HTERT RPE-1 (cell line): ENCODE measurements around the gene ATG2A.

ENCODE experiments used
- in situ Hi-C: fragments of 300-500 bp; cut with MboI; formaldehyde crosslinking; loops from 4 replicates; pipeline ENCODE4 v1.14.3; 2020; ENCODE audit warnings: low sequenced_read_pairs

ATG2A gene

DNA sequence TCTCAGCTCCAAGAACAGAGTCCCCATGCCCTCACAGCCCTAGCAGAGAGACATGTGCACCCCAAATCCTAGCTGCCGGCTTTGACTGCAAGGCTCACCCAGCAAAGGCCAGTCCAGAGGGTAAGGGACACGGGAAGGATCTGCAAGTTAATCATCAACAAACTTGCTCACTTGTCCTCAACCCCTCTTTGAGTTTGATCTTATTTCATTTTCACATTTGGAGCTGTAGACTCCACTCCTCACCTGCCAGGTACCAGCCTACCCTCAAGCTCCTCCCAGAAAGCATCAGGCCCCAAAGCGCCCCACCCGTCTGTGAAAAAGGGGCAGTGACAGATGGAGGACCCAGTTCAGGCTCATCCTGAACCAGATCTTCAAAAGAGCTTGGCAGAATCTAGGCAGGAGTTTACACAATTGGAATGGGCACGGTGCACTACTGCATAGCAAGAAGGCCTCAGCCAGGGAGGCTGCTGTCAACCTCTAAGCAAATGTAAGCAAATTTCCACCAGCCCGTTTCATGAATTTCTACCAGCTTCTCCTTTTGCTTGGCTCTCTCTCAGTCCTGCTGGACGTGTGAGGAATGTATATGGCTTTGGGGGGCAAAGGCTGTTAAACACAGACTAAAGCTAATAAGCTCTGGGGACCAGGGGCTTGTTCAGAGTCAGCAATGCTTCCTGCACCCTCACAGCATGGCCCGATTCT, 44.1 kb downstream of the ATG2A start:
- in situ Hi-C loops = no loop called here

DNA sequence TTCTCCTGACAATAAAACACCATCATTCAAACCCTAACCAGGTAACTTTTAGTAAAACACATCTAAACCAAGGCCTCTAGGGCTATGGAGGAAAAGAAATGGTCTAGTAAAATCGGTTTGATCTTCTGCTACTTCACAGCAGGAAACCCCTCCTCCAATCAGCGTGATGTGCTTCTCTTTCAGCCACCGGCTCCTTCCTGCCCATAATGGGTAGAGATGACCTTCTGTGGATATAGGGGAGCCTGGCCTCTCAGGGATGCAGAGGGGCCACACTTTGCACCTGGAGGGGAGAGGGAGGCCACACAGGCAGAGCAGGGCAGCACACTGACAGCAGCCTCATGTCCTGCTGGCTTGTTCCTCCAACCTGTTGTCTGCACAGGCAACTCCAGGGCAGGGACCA, 45.5 kb downstream of the ATG2A start:
- in situ Hi-C loops = no loop called here

DNA sequence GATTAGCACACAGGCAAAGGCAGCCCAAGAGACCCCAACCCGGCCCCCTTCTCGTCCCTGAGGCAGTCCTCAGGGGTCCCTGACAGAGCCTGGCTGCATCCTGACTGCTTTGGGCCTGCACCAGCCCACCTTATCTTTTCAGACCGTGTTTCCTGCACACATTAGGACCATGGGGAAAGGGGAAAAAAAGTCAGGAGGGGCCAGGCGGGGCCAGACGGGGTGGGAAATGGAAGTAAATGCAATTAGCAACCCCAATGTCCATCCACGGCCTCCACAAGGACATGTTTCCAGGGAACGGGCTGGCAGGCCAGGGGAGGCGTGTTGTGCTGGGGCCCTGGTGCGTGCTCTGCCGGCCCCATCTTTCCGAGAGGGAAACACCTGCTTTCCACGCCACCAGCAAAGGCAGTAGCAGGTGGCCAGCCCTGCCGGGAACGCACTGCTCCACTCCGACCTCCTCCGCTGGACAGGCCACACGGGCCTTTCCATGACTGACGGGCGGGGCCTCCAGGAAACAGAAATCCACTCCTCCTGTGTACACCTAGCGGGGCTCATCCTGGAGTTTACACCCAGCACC, 46.0 kb downstream of the ATG2A start:
- in situ Hi-C loops = no loop called here

DNA sequence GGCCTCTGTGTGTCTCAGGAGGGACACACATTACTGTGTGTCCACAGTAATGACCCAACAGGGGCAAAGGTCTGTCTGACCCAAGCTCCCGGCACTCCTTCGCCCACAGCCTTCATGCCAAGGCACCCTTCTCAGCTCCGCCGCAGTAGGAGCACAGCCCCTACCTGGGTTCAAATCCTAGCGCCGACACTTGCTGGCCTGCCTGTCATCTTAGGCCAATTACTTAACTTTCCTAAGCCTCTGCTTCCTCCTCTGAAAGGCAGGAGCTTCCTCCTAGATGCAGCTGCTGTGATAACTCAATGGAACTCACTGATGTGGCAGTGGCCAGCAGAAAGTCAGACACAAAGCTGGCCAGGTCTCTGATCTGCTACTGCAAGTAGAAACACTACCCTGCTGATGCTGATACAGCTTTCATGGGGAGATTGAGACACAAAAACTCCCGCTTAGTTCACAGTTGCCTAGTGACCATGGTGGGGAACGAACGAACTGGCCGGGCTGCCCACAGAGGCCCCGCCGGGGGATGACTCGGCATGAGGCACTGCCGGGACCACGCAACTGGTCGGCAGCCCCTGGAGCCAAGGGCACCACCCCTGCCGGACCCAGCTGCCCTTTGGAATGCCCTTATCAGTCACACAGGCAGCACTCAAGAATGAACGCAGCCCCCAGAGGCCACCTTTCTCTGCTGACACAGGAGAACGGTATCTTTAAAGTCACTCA, 46.7 kb downstream of the ATG2A start:
- in situ Hi-C loops = no loop called here

DNA sequence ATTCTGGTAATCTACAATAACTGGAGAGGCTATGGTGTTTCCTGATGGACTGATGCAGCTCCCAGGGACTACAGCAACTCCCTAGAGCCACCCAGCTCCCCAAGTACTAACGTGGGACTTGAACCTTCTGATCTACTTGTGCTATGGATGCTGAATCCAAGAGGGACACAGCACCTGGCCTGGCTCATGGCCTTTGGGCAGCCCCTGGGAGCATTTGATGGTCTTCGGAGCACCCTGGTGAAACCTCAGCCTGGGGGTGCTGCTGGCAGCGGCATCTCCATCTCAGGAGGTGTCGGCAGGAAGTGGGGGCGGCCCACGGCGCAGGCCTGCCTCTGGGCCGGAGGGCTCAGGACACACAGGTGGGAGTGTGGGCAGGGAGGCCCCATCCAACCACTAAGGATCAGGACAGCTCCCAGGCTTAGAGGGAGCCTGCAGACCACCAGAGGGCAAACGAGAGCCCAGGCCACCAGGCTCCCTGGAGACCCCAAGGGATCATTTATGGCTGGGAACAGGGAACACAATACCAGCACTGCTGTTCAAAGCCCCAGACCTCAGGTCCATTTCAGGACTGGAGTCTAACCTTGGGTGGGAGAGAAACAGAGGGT, 47.3 kb downstream of the ATG2A start:
- in situ Hi-C loops = no loop called here

DNA sequence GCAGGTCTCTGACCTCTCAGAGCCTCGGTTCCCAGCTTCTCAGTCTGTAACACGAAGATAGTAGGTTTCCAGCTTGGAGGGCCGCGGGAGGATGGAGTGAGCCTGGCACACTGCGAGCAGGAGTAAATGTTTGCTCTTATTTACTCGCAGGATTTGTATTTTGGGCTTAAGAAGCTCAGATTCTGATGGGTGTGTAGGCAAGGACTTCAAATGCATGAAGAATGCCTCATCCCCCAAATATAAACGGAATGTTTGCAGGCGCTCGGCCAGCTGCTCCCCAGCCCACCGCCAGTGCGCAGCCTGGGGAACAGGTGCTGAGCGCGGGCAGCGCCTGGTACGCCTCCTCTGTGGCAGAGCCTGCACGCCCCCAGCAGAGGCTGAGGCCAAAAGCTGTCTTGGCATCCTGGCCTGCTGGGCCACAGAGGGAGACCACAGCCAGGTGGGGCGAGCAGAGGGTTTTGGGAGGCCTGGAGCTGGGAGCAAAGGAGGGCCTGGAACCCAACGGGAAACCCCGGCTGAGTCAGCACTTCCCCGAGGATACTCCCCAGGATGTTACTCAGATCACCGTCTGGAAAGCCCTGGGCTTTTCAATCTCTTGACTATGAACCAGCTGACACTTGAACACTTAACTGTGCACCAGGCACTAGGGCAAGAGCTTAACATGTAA, 48.0 kb downstream of the ATG2A start:
- in situ Hi-C loops = no loop called here

DNA sequence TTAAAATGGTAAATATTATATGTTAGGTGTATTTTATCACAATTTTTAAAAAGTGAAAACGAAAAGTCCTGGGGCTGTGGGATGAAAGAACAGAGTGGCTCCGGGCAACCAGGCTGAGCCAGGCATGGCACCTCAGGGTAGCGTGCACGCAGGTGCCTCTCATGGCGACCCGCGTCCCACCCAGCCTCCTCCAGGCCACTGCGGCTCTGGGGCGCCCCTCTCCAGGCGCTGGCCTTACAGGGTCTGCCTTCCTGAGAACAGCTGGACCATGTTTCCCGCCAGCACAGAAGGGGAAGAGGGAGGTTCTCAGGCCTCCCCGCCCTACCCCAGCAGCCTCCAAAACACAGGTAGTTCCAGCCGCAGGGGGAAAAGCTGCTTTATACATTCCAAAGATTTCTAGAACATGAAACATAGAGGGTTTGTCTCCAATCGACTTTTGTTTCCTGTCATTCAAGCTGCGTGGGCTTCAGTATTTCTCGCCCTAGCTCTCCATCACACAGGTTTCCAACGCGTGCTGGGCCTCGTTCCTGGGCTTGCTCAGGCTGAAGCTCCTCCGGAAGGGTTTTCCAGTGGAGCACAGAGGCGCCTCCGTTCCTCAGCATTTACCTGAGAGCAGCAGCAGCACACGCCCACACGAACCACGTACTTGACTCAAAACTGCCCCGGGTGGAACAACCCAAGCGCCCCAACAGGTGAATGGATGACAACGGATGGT, 49.1 kb downstream of the ATG2A start:
- in situ Hi-C loops = no loop called here

DNA sequence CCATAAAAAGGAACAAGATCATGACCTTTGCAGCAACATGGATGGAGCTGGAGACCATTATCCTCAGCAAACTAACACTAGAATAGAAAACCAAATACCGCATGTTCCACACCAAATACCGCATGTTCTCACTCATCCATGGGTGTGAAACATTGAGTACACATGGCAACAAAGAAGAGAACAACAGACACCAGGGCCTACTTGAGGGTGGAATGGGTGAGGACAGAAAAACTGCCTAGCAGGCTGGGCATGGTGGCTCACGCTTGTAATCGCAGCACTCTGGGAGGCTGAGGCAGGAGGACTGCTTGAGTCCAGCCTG, 50.9 kb downstream of the ATG2A start:
- in situ Hi-C loops = no loop called here

DNA sequence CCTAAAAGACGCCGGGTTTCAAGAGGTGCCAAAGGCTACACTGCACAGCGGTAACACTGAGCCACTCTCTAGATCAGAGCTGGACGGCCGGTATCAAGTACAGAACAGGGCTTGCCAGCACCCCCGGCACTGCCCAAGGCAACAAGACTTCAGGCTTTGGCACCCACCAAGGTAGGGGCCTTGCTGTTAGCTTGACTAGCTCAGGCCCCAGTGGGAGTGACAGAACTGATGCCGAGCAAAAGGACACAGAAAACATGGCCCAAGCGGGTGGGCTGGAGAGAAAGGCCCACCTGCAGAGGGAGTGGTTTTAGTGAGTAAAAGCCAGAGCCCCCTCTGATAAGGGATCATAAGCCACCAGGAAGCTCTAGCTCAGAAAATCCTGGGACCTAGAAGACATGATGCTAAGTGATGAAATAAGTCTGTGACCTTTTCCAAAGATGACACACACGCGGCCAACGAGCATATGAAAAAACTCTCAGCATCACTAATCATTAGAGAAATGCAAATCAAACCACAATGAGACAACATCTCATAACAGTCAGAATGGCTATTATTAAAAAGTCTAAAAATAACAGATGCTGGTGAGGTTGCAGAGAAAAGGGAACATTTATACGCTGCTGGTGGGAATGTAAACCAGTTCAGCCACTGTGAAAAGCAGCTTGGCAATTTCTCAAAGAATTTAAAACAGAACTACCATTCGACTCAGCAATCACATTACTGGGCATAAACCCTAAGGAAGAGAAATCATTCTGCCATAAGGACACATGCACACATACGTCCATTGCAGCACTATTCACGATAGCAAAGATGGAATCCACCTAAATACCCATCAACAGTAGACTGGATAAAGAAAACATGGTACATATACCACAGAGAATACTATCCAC, 51.5 kb downstream of the ATG2A start:
- in situ Hi-C loops = no loop called here

DNA sequence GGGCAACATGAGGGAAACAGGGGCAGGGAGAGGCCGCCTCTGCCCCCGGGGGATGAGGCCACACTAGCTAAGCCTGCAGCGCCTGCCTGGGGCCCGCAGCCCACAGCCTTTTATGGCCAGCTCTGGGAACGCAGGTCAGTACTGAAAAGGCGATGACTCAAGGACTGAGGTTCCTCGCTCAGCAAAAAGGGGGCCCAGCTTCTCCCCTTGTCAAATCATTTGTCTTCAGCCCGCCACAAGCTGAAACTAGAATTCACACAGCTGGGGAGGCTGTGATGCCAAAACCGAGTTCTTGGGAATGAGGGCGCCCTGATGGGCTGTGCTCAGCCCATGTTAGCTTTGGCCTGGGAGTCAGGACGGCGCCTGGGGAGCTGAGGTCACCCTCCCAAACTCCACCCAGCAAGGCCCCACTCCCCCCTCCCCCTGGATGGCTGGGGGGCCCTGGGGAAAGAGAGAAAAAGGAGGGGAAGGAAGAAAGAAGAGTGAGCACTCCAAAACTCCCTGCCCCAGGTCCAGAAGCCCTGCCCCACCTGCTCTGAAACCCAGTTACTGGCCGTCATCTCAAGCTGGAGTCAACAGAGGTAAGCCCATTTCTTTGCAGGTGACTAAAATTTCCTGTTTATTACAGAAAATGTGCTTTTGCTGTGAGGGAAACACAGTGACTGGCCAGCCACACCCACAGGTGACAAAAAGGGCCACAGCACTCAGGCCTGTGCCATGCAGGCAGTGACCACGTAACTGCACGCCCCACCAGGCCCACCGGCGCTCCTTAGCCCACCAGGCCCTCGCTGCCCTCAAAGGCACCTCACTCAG, 52.3 kb downstream of the ATG2A start:
- in situ Hi-C loops = no loop called here

DNA sequence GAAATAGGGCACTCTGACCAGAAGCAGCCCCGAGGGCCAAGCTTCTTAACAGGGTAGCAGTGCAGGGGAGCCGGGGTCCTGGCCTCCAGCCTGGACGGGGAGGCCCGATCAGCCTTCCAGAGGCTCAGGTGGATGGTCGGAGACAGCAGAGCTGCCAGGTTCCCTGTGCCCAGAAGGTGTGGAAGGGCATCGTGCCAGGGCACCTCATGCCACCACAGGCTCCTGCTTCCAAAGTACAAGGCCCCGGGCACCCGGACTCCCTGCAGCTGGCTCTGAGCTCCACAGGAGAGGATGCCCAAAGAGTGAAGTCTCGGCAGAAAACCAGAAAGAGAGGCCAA, 52.9 kb downstream of the ATG2A start:
- in situ Hi-C loops = no loop called here

DNA sequence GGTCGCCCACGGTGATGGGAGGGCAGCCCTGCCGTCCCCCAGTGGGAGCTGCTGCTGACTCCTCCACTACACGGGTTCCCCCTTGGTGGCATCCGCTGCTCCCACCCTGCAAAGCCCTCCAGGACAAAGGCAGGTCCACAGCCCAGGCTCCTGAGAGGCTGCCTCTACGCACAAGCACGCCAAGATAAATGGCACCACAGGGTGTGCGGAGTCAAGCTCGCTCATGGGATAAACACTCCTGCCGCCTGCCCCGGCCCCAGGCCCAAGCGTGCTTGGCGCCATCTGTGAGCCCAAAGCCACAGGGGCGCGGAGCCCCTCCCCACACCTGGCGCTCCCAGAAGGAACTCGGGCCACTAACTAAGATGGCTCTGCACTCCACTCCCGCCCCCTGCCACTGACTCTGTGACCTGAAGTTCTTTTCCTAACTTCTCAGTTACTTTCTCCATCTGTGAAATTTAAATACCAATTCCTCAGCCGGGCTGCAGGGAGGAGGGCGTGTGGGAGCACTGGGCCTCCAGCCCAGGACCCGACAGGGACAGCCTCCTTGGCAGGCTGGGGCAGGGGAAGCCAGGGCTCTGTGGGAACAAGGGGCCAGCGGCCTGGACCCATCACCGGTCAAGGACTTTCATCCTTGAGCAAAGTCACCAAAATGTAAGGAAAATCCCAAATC, 53.5 kb downstream of the ATG2A start:
- in situ Hi-C loops = no loop called here

DNA sequence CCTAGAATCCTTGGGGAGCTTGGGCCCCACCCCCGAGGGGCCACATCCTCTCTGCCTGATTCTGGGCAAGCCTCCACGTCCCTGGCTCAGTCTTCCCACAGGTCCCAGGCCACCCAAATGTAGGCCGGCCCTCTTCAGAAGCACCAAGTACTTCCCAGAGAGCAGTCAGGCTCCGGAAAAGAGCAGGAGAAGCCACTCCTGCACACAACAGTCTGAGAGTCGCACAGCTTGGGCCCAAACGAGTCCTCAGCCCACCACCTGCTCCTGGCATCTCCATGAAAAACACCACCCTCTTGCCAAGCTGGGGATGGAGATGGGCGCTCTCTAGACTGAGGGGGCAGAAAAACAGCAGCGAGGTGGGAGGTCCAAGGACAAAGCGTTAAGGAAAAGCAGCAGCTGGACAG, 54.0 kb downstream of the ATG2A start:
- in situ Hi-C loops = no loop called here

DNA sequence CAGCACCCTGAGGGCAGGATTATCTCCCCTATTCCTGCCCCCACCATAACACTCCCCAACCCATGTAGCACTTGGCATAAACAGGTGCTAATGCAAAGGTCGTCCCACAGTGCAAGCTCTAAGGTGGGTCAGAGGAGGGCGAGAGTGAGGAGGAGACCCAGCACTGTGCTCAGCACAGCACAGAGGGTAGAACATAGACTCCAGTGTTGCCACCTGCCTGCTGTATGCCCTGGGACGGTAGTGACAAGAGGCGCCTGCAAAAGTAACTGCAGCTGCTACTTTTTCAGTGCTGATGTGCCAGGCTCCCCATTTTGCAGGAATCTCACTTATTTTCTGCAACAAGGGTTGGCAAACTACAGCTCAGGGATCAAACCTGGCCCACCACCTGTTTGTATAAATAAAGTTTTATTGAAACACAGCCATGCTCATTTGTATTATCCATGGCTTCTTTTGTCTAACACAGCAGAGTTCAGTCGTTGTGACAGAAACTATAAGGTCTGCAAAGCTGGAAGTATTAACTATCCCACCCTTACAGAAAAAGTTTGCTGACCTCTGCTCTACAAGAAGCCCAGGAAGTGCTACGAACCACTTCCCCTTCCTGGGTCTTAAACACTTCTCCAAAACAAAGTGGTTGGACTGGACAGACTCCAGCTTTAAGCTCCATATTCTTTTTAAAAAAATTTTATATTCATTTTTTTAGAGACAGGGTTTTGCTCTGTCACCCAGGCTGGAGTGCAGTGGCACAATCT, 55.6 kb downstream of the ATG2A start:
- in situ Hi-C loops = no loop called here

DNA sequence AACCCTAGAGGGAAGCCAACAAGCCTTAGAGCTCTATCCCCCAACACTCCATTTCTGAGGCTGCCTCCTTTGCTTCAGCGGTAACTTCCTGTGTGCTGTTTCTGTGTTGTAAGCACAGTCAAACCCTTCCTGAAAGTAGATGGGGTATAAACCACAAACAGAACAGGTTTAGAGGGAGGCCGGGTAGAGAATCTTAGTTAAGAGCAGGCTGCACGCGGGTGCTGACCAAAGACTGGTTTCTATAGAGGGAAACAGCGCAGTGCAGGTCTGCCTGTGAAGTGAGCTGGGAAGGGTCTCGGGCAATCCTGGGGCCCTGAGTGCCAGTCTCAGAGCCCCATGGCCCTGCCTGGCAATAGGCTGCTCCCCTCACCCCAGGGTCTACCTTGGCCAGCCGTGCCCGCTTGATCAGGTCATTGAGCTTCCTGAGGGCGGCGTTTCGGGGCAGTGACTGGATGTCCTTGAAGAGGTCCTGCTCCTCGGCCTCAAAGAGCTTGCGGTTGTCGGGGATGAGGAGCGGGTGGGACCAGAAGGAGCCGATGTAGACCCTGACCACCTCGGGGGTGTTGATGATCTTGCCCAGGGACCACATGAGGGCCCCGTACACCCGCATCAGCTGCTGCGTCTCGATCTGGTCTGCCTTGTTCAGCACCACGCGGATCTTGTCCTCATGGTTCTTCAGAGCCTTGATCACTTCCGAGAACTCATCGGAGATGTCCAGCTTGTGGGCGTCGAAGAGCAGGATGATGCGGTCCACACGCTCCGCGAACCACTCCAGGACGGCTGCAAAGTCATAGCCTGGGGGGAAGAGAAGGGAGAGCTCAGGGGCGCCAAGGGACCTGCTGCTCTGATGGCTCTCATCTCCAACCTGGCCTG, 57.2 kb downstream of the ATG2A start:
- in situ Hi-C loops = no loop called here

DNA sequence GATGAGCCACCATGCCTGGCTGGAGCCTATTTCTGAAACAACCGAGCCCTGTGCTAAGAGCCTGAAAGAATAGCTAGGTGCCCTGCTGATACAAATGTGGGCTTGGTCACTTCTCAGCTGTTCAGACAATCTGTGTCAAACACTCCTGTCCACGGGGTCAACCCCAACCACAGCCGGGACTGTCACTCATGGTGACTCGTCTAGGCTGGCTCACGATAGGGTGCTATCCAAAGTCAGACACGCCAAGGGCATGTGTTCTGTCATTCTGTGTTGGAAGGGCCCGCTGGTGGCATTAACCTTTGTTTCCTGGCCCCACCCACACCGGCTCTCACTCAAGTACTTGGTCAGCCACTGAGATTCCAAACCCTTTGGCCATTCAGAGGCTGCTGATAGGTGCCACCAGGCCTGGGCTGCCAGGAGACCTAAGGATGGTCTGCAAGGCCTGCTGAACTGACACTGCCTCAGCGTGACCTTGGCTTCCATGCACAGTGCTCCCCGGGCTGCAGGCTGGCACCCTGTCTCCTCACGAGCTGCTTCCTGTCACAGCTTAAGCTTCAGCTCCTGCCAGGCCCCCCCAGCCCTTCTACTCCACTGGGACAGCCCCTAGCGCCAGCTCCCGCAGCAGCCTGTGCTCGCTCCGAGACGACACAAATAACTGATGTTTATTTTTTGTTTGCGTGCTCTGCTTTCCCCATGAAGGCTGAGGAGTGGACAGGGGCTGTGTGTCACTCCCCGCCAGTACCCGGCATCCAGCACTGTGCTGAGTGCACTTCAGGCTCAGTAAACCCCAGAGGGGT, 58.3 kb downstream of the ATG2A start:
- in situ Hi-C loops = no loop called here
